CD1c-positive myeloid dendritic cell (primary cell): Measurements from ENCODE around the gene NBAS.
"Not testable (repeated sequence)": the region's sequence is repeated elsewhere in the genome, so short reads cannot be mapped to it uniquely, and the experiment has no call there.

Experiments used
- DNase-seq: peaks from one replicate; pipeline ENCODE4 v3.0.0-alpha.2; 2016; ENCODE audit errors: extremely low spot score

Gene NBAS

DNA sequence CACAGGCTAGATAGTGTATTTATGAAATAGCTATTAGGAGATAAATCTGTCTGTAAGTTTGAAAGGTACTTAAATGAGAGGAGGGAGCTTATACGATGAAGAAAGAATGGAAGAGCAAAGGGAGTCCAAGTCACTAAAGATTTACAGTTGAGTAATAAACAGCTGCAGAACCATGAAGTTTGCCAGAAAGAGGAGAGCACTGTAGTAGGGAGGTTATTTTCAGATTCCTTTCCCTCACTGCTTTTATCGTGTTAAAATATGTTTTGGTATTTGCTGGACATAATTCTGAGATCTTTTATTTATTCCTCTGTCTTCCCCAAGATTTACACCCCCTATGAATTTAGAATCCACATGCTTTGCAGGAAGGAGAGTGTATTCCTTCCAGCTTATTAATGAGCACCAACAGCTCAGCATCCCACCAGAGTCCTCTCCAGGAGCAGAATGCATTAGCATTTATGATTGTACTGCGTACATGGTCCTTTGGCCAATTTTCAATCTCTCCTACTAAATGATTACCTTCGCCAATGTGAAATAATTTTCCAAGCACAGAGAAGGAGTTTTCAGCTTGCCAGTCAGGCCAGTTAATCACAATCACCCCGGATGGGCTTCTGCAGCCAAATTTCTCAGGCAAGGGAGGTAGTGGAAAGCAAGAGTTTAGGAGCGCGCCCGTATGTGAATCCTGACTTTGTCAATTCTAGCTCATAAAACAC, 297.0 kb downstream of the NBAS start:
- DNase-seq, result no peak

DNA sequence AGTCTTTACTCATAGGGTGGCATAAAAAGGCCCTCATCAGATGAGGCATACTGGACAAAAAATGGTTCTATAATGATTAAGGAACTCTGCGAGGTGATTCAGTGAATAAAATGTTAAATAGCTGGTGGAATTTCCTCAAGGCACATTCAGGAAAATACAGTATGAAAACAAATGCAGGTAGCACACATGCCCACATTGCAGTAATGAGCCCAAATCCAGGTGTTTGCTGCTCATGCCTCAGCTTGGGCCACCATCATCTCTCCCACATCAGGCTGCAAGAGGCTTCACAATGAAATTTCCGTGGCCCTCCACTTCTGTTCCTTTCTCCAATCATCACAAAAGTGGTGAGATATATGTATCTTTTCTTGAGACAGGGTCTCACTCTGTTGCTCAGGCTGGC, 298.3 kb downstream of the NBAS start:
- no peak for DNase-seq

DNA sequence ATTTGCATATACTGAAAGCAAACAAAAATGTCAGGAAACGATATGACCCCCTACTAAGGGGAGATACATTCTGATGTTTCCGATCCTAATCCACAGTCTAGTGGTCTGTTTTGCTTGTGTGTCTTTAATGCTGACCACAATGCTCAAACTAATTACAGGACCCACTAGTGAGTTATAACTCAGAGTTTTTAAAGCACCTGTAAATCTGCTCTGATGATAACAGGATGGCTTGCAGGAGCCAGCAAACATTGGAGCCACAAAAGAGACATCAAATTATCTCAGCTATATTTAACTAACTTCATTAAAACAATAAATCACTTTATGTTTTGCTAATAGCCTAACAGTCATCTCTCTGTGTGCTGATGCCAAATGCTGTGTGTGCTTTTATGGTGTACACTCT, 300.3 kb downstream of the NBAS start:
- no peak for DNase-seq

DNA sequence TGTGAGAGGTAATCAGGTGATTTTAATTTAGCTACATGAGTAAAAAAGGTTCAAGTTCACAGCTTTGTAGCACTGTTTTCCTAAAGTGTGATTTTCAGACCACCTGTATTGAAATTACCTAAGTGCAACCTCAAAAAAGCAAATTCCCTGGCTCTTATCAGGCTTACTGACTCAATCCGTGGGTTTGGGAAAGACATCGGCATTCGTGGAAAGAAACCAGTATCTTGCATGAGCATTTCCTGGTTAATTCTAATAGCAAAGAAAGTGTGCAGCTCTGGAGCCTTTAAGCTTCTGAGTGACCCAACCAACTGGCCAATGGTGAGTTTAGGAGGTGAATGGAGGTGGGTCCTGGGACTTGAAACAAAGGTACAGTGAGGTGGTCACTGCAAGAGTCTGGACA, 300.9 kb downstream of the NBAS start:
- DNase-seq, result no peak

DNA sequence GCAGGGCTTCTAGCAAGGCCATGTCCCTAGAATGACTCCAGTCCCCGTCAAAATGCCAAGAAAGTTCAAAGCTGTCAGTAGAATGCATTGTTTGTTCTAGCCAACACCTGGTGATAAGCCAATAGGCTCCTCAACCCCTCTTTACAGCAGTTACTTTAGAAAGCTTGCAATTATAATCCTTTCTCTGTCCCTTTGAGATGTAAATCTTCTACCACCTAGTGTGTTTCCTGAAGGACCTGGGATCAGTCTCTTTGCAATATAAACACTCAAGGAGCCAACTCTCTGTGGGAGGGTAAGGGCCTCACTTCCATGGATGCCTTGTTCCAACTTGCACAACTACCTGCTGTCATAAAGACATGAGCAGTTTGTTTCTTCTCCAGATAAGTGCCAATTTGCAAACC, 301.8 kb downstream of the NBAS start:
- DNase-seq, result no peak

DNA sequence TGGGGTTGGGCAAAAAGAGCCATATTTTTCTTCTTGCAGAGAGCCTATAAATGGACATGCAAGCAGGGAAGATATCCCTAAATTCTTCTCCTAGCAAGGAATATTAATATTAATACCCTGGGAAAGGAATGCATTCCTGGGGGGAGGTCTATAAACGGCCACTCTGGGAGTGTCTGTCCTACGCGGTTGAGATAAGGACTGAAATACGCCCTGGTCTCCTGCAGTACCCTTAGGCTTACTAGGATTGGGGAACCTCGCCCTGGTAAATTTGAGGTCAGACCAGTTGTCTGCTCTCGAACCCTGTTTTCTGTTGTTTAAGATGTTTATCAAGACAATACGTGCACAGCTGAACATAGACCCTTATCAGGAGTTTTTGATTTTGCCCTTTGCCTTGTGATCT, 302.7 kb downstream of the NBAS start:
- DNase-seq, result not testable (repeated sequence)

DNA sequence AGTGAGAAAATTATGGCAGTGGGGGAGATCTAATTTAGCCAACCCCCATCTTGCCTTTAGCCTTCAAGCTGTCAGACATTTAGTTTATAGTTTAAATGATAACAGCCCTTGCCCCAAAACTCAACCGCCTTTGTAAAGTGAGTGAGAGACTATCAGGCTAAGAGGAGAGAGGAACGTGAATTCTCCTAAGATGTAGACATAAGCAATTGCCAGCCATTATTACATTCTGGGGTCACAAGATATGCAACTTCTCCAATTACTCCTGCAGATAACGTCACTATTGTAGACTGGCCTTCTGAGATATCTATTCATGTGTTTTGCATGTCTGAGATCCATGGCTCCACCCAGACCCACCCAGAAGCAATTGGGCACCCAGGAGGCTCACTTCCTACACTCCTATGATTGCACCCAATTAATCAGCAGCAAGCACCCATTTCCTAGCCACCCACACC, 307.3 kb downstream of the NBAS start:
- DNase-seq, result no peak

DNA sequence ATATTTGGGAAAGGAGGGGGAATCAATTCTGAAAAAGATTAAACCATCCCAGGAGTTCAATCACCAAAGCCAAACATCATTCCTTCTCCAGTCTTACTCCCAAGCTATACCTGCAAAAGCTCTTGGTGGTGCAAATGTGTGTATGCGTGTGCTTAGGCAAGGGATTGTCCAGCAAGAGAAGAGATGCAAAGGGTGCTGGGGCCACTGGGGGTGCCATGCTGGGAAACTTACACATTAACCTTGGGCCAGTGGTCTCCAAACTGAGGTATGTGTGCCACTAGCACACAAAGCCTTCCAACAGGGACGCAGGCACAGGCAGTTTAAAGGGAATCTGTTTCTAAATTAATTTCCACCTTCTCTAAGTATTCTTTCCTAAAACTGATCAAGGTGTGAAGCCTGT, 307.9 kb downstream of the NBAS start:
- DNase-seq, result no peak

DNA sequence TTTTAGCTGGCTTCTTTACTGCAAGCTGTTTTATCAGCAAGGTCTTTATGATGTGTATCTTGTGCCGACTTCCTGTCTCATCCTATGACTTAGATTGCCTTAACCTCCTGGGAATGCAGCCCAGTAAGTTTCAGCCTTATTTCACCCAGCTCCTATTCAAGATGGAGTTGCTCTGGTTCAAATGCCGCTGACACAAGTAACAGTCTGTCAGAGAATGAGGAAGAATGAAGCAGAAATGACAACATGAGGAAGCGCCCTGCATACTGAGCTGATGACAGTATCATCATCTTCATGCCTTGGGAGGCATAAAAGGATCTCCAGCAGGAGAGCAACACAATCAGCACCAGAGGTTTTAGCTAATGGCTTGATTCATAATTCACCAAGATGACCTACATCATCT, 309.4 kb downstream of the NBAS start:
- no peak for DNase-seq

DNA sequence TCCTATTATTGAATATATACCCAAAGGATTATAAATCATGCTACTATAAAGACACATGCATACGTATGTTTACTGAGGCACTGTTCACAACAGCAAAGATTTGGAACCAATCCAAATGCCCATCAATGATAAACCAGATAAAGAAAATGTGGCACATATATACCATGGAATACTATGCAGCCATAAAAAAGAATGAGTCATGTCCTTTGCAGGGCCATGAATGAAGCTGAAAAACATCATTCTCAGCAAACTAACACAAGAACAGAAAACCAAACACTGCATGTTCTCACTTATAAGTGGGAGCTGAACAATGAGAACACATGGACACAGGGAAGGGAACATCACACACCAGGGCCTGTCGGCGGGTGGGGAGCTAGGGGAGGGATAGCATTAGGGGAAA, 310.2 kb downstream of the NBAS start:
- DNase-seq, result not testable (repeated sequence)

DNA sequence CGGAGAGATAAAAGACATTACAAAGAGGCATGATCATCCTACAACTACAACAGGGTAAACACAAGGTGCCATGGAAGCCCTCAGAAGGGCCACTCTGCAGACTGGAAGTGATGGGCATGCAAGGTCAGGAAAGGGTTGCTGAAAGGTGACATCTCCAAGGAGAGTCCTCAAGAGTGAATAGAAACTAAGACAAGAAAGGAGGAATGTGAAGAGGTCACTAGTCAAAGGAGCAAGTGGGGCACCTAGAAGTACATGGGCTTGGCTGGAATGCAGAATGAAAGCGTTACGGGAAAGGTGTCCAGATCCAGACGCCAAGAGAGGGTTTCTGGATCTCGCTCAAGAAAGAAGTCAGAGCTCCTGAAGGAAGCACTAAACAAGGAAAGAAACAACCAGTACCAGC, 314.3 kb downstream of the NBAS start:
- DNase-seq, result no peak

DNA sequence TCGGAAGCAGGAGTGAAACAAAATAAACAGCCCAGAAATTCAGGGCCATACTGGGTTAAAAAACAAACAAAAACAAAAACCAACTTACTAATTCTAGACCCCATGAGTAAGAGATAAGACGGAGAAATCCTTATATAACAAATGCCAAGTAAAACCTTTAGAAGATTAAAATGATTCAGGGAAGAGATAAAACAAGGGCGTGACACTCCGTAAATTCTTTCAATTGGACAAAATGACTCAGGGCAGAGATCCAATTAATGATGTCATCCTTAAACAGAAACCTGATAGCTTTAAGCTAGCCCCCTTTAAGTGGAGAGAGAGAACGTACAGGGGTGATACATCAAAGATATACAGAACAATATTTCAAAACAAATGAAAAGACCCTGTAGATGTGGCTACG, 317.4 kb downstream of the NBAS start:
- DNase-seq, result no peak

DNA sequence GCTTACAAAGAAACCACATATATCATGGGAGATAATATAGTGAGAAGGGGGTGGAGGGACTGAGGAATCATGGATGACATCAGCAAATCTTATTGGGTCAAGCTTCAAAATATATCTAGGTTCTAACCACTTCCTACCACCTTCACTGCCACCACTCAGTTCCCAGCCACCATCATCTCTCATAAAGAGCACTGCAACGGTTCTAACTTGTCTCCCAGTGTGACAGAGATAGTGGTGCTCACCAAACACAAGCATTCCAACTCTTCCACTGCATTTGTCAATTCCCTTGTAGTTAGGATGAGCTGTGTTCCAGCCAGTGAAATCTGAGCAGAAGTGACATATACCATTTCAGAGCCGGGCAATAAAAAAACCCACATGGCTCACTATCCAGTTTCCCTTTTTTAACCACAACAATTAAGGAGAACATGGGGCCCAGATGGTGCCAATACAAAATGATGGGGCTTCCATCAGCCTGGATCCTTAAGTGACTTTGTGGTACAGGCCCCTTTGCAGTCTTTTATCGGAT, 318.1 kb downstream of the NBAS start:
- DNase-seq, result no peak

DNA sequence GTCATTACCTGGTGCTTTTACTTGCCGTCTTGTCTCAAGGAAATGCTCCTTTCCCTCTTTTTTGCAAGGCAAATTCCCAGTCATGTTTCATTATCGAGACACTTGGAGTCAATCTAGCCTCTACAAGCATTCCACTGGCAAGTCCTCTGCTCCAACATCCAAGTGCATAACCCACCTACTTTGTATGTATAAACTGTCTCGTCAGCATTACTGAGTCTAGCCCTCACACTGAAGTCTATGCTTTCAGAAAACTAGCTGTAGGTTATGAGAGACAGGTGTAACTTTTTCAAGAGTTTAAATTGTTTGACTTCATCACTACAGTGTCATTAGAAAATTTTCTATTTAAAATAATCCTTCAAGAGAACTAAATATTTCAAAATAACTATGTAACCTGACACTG, 319.2 kb downstream of the NBAS start:
- no peak for DNase-seq

DNA sequence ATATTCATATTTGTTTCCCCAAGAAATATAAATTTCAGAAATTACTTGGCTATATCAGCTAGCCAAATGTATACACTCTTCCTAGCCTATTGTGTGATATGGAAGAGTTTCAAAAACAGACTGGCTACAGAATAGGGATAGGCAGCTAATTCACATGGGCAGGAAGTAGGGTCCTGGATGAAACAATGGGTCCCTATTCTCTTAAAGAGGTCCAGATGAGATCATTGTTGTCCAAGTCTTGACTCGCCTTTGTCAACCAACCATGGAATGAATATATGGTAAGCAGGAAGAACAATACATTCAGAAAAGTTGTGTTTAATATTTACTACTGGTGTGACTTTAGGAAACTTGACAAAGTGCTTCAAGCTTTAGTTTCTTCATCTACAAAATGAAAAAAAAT, 319.9 kb downstream of the NBAS start:
- no peak for DNase-seq

DNA sequence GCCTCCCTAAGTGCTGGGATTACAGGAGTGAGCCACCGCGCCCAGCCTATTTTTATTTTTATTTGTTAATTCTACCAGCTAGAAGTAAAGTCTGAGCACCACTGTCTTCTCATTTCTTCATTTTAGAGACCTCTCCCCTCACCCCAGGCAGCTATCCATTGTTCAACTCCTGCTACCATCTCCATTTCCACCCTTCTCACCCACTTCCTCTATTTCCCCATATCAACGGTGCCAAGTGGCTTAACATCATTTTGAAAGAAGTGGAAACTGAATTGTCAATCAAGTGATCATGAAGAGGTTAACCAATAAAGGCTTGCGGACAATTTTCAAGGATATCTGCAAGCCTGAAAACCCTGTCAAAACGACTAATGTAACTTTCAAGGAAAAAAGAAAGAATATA, 323.1 kb downstream of the NBAS start:
- DNase-seq, result no peak

DNA sequence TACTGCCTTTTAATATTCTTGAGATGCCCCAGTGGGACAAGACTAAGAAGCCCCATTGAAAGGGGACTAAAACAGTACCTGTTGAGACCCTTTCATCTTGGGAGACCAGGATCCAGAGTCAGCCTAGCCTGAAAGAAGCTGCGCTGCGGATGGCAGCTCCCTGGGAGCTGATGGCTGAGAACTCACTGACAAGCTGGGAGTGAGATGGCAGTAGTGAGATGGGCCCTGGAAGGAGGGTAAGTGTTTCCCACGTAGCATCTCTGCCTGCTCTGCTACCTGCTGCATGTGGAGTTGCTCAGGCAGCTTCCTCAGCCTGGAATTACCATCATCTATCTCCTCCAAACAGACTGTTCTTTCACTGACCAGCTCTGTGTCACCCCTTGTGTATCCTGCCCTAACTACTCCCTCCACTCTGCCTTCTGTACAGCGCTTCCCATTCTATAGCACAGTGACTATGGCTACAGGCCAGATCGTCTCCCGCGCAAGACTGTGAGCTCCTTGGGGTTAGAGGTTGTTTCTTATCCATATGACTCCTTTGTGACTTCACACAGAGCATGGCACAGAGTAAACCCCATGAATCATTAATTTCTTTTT, 330.4 kb downstream of the NBAS start:
- no peak for DNase-seq

DNA sequence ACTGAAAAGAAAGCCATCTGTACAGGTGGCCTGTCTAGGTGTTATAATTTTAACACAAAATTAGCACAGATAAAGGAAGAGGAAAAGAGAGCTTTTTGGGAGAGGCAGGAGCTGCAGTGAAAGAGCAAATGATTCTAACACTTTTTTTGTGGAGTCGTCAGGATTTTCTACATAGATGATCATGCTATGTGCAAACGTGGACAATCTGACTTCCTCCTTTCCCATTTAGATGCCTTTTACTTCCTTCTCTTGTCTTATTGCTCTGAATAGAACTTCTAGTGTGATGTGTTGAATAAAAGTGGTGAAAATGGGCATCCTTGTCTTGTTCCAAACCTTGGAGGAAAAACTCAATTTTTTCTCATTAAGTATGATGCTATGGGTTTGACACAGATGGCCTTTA, 334.5 kb downstream of the NBAS start:
- no peak for DNase-seq

DNA sequence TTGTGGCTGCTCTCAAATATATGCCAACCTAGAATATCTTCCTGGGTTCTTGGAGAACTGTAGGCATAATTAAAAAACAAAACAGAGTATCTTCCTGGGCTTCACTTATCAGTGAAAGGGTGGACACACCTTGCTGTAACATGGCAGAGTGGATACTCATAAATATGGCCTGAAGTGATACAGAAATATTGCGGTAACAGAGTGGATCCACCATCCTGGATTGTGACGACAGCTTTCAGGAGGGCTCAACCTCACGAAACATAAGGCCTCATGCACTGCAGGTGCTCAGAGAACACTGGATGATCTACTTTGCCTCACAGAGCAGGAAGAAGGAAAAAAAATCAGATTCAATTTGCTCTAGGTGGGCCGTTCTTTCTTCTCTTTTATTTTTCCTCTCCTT, 336.0 kb downstream of the NBAS start:
- DNase-seq, result no peak

DNA sequence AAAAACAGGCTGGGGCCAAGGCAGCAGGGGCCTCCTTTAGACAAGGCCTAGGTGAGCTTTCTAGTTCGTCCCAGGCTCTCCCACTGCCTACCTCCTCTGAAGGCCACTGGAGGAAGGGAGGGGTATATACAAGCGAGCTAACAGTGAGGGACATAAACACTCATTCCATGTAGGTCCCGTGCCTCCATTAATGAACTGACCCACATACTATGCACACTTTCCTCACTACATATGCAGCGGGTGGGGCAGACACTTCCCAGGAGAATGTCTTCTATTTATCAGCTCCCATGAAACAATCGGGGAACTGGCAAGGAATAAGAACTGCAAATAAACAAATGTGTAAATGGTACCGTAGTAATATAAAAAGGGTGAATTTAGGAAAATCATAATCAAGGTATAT, 336.5 kb downstream of the NBAS start:
- DNase-seq, result no peak

DNA sequence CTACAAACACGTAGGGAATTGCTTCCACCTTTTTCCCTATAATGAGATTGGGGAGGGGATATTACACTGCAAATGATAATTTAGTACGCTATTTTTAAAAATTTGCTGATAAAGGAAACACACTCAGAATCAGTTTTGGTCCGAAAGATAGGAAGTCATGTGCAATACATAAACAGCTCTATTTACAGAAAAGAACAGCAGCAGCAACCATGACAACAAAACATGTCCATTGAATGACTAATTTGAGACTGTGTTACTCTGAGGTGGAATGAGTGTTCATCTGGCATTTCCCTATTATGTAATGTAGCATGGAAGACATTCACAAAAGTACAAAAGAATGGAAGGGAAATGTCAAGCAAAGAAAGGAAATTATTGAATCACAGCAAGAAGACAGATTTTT, 337.2 kb downstream of the NBAS start:
- peak; percentile 42 for DNase-seq

DNA sequence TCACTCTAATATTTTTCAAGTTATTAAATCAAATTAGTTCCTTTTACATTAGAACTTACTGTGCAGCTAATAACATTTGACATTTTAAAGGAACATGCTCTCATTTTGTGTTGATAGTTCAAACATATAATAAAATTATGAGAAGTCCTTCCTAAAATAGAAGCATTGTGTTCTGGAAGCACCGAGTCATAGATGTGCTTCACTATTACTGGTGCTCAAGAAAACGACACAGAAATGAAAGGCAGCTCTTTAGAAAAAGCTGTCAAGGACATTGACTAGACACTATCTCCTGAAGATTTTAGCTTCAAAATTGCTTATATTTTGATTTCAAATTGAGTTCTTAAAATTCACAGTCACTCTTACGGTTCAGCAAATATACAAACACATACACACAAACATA, 338.3 kb downstream of the NBAS start:
- no peak for DNase-seq

DNA sequence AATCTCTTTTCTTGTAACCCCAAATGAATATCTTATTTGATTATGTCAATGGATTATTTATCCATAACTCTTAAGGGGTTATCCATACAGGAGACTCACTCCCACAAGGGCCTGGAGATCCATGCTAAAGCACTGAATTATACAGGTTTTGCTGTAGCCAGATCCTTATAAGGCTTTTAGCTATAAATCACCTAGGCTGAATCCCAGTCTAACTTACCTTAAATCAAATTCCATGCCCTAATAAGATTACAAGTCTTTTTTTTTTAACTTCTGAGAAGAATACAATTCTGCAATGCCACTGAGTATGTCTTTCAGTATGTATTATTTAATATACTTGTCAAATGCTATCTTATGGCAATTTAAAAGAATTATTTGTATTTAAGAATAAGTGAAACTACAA, 340.5 kb downstream of the NBAS start:
- DNase-seq, result no peak
